GM23338 (cell line): ENCODE data around the gene RSBN1L. TPM values are rescaled to one million over a fixed set of nuclear protein-coding genes. Genes with fewer than 3 reads are reported as not detected.

Source experiments
- ATAC-seq: fragments of 200-7000 bp; cut with Tn5 transposase; 3 replicates; pipeline ENCODE4 v1.9.1; 2020
- DNase-seq: peaks from one replicate; pipeline ENCODE4 v3.0.0-alpha.2; 2015; ENCODE audit warnings: low spot score
- H2AFZ ChIP-seq: fragments of 200-600 bp; sonication (generic); 2 replicates; pipeline ENCODE4 v1.8.0; 2016; ENCODE audit warnings: antibody characterized with exemption, mild to moderate bottlenecking, moderate library complexity
- H3F3A ChIP-seq: fragments of 200-600 bp; sonication (generic); replicated peaks from 2 replicates; pipeline ENCODE4 v1.8.0; 2017; ENCODE audit warnings: antibody characterized with exemption, mixed run types, low read depth
- H3K27ac ChIP-seq: fragments of 200-600 bp; sonication (generic); 2 replicates; pipeline ENCODE4 v1.6.1; 2016; ENCODE audit warnings: low read depth
- H3K27me3 ChIP-seq: fragments of 200-600 bp; sonication (generic); 2 replicates; pipeline ENCODE4 v1.8.0; 2016; ENCODE audit warnings: mild to moderate bottlenecking, mixed run types, moderate library complexity; ENCODE audit not compliant: insufficient read depth
- H3K36me3 ChIP-seq: fragments of 200-600 bp; sonication (generic); 2 replicates; pipeline ENCODE4 v1.8.0; 2016; ENCODE audit warnings: mild to moderate bottlenecking; ENCODE audit not compliant: insufficient read depth
- H3K4me1 ChIP-seq: fragments of 200-600 bp; sonication (generic); 2 replicates; pipeline ENCODE4 v1.8.0; 2016; ENCODE audit warnings: mild to moderate bottlenecking, moderate library complexity; ENCODE audit not compliant: insufficient read depth
- H3K4me2 ChIP-seq: fragments of 200-600 bp; sonication (generic); 2 replicates; pipeline ENCODE4 v1.7.1; 2017; ENCODE audit warnings: mixed run types
- H3K4me3 ChIP-seq: fragments of 200-600 bp; sonication (generic); 2 replicates; pipeline ENCODE4 v1.6.1; 2016; ENCODE audit warnings: mixed run types
- H3K79me2 ChIP-seq: fragments of 200-600 bp; sonication (generic); replicated peaks from 2 replicates; pipeline ENCODE4 v1.8.0; 2017; ENCODE audit warnings: mild to moderate bottlenecking; ENCODE audit not compliant: insufficient read depth
- H3K9me2 ChIP-seq: fragments of 200-600 bp; sonication (generic); 2 replicates; pipeline ENCODE4 v1.8.0; 2017; ENCODE audit not compliant: insufficient read depth
- H4K20me1 ChIP-seq: fragments of 200-600 bp; sonication (generic); replicated peaks from 2 replicates; pipeline ENCODE4 v1.8.0; 2017; ENCODE audit warnings: mild to moderate bottlenecking; ENCODE audit not compliant: insufficient read depth
- H3K27ac Mint-ChIP-seq: 2 replicates; pipeline ENCODE4 v1.8.0; 2020; ENCODE audit warnings: inconsistent platforms, mild to moderate bottlenecking, moderate library complexity, mixed read lengths
- H3K27me3 Mint-ChIP-seq: 3 replicates; pipeline ENCODE4 v1.8.0; 2022; ENCODE audit warnings: low read depth, mild to moderate bottlenecking, moderate library complexity, mixed read lengths, inconsistent platforms; ENCODE audit not compliant: insufficient read depth, poor library complexity
- H3K36me3 Mint-ChIP-seq: 3 replicates; pipeline ENCODE4 v1.8.0; 2021; ENCODE audit warnings: low read depth, mild to moderate bottlenecking, inconsistent platforms, moderate library complexity, mixed read lengths
- H3K4me1 Mint-ChIP-seq: 3 replicates; pipeline ENCODE4 v1.8.0; 2020; ENCODE audit warnings: mild to moderate bottlenecking, inconsistent platforms, mixed read lengths
- H3K4me3 Mint-ChIP-seq: 3 replicates; pipeline ENCODE4 v1.8.0; 2021; ENCODE audit warnings: moderate library complexity, mild to moderate bottlenecking, inconsistent platforms, mixed read lengths
- H3K9me3 Mint-ChIP-seq: 3 replicates; pipeline ENCODE4 v1.8.0; 2020; ENCODE audit warnings: moderate library complexity, mild to moderate bottlenecking, inconsistent platforms, mixed read lengths
- CREB1 ChIP-seq: fragments of 250-450 bp; sonication (Bioruptor Pico); IDR thresholded peaks from 2 replicates; pipeline ENCODE4 v1.5.0; 2020; ENCODE audit warnings: low read depth, mild to moderate bottlenecking, moderate library complexity
- CTCF ChIP-seq, 2 experiments: fragments of 200-600 bp in 1 of 2; sonication (generic) in 1 of 2; conservative IDR thresholded peaks; 2 replicates each; pipeline versions ENCODE4 v1.5.1 to v1.6.1; 2016 to 2017; ENCODE audit warnings: antibody characterized with exemption in 2 of 2, low read depth in 2 of 2, mild to moderate bottlenecking in 2 of 2, moderate library complexity in 1 of 2
- EZH2 ChIP-seq: fragments of 200-600 bp; sonication (generic); IDR thresholded peaks from one replicate; pipeline ENCODE4 v1.8.0; 2017; ENCODE audit warnings: antibody characterized with exemption, mild to moderate bottlenecking, low read depth; ENCODE audit not compliant: unreplicated experiment
- EZH2phosphoT487 ChIP-seq: fragments of 200-600 bp; sonication (generic); IDR thresholded peaks from one replicate; pipeline ENCODE4 v1.8.1; 2018; ENCODE audit warnings: antibody characterized with exemption; ENCODE audit not compliant: unreplicated experiment
- POLR2AphosphoS5 ChIP-seq: IDR thresholded peaks from 2 replicates; pipeline ENCODE4 v1.6.1; 2016; ENCODE audit warnings: antibody characterized with exemption, low read depth
- STAT1 ChIP-seq: IDR thresholded peaks from one replicate; pipeline ENCODE4 v1.6.1; 2016; ENCODE audit warnings: antibody characterized with exemption; ENCODE audit not compliant: unreplicated experiment
- ZNF331 ChIP-seq: fragments of 250-450 bp; sonication (Bioruptor Pico); IDR thresholded peaks from 2 replicates; pipeline ENCODE4 v1.5.0; 2020; ENCODE audit warnings: low read depth, mild to moderate bottlenecking, moderate library complexity
- polyA plus RNA-seq: library from polyadenylated mRNA; unstranded; fragments of >200 nt; fragmentation: Nextera tagmentation; extraction: Ambion mirVana; gene quantifications from 2 replicates; pipeline ENCODE4 v1.2.1, GENCODE V29; 2016
- total RNA-seq: library from RNA; depleted of rRNA; stranded (reverse); fragments of >200 nt; shearing (Covaris generic); gene quantifications from 2 replicates; pipeline ENCODE4 v1.2.3, GENCODE V29; 2014
- TF ChIP-seq, protein P1 (sequence below): fragments of 250-450 bp; sonication (Bioruptor Pico); IDR thresholded peaks from 2 replicates; pipeline ENCODE4 v1.5.0; 2020; ENCODE audit warnings: mild to moderate bottlenecking, moderate library complexity
- TF ChIP-seq, protein P2 (sequence below): IDR thresholded peaks from one replicate; pipeline ENCODE4 v1.6.1; 2018; ENCODE audit warnings: antibody characterized with exemption; ENCODE audit not compliant: unreplicated experiment

RSBN1L gene
- total and polyA plus RNA-seq, 2 experiments from 2014 or later, result 9.7 to 19.7 TPM

DNA sequence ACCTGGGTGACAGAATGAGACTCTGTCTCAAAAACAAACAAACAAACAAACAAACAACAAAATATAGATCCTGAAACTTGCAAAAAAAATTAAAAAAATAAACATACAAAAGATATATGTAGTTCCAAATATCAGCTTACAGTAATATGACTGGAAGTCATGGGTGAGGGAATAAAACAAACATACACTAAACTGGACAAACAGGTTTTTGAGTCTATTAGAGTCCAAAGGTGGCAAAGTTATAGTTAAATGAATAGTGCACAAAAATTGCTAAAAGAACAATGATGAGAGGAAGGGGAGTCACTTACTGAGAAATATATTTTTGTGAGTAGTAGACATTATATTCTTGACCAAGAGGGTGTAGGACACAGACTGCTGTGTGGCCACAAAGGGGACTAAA lies 16.7 kb upstream of the RSBN1L start:
- no peaks in the 10 kb centered on the region for H3K79me2 ChIP-seq
- peaks cover 23% of the 10 kb centered on the region for H3K36me3 Mint-ChIP-seq
- peaks cover 13% of the 10 kb centered on the region for H3K4me1 Mint-ChIP-seq
- ATAC-seq, result no peak
- no peak overlapping the region for H3K4me3 Mint-ChIP-seq
- no peaks in the 10 kb centered on the region for H3K9me2 ChIP-seq
- H3K4me2 ChIP-seq, result no peak overlapping the region
- H2AFZ ChIP-seq, result no peak overlapping the region
- no peaks in the 10 kb centered on the region for H3K9me3 Mint-ChIP-seq
- H3K36me3 ChIP-seq, result no peaks in the 10 kb centered on the region
- no peak overlapping the region for H3K4me3 ChIP-seq
- no peaks in the 10 kb centered on the region for H3F3A ChIP-seq
- H3K27me3 ChIP-seq, result no peaks in the 10 kb centered on the region
- no peaks in the 10 kb centered on the region for H4K20me1 ChIP-seq
- TF ChIP-seq CTCF (conservative IDR thresholded peaks at IDR 0.05; ENCODE audit: low read depth in 2 of 2) (no peak), STAT1 (no peak), EZH2phosphoT487 (no peak), CREB1 (no peak), POLR2AphosphoS5 (no peak), EZH2 (no peak), ZNF331 (CRISPR knock-in tag) (no peak)
- TF ChIP-seq, protein P1, sequence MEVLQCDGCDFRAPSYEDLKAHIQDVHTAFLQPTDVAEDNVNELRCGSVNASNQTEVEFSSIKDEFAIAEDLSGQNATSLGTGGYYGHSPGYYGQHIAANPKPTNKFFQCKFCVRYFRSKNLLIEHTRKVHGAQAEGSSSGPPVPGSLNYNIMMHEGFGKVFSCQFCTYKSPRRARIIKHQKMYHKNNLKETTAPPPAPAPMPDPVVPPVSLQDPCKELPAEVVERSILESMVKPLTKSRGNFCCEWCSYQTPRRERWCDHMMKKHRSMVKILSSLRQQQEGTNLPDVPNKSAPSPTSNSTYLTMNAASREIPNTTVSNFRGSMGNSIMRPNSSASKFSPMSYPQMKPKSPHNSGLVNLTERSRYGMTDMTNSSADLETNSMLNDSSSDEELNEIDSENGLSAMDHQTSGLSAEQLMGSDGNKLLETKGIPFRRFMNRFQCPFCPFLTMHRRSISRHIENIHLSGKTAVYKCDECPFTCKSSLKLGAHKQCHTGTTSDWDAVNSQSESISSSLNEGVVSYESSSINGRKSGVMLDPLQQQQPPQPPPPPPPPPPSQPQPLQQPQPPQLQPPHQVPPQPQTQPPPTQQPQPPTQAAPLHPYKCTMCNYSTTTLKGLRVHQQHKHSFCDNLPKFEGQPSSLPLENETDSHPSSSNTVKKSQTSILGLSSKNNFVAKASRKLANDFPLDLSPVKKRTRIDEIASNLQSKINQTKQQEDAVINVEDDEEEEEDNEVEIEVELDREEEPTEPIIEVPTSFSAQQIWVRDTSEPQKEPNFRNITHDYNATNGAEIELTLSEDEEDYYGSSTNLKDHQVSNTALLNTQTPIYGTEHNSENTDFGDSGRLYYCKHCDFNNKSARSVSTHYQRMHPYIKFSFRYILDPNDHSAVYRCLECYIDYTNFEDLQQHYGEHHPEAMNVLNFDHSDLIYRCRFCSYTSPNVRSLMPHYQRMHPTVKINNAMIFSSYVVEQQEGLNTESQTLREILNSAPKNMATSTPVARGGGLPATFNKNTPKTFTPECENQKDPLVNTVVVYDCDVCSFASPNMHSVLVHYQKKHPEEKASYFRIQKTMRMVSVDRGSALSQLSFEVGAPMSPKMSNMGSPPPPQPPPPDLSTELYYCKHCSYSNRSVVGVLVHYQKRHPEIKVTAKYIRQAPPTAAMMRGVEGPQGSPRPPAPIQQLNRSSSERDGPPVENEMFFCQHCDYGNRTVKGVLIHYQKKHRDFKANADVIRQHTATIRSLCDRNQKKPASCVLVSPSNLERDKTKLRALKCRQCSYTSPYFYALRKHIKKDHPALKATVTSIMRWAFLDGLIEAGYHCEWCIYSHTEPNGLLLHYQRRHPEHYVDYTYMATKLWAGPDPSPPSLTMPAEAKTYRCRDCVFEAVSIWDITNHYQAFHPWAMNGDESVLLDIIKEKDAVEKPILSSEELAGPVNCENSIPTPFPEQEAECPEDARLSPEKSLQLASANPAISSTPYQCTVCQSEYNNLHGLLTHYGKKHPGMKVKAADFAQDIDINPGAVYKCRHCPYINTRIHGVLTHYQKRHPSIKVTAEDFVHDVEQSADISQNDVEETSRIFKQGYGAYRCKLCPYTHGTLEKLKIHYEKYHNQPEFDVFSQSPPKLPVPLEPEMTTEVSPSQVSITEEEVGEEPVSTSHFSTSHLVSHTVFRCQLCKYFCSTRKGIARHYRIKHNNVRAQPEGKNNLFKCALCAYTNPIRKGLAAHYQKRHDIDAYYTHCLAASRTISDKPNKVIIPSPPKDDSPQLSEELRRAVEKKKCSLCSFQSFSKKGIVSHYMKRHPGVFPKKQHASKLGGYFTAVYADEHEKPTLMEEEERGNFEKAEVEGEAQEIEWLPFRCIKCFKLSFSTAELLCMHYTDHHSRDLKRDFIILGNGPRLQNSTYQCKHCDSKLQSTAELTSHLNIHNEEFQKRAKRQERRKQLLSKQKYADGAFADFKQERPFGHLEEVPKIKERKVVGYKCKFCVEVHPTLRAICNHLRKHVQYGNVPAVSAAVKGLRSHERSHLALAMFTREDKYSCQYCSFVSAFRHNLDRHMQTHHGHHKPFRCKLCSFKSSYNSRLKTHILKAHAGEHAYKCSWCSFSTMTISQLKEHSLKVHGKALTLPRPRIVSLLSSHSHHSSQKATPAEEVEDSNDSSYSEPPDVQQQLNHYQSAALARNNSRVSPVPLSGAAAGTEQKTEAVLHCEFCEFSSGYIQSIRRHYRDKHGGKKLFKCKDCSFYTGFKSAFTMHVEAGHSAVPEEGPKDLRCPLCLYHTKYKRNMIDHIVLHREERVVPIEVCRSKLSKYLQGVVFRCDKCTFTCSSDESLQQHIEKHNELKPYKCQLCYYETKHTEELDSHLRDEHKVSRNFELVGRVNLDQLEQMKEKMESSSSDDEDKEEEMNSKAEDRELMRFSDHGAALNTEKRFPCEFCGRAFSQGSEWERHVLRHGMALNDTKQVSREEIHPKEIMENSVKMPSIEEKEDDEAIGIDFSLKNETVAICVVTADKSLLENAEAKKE, result no peak
- TF ChIP-seq, protein P2, sequence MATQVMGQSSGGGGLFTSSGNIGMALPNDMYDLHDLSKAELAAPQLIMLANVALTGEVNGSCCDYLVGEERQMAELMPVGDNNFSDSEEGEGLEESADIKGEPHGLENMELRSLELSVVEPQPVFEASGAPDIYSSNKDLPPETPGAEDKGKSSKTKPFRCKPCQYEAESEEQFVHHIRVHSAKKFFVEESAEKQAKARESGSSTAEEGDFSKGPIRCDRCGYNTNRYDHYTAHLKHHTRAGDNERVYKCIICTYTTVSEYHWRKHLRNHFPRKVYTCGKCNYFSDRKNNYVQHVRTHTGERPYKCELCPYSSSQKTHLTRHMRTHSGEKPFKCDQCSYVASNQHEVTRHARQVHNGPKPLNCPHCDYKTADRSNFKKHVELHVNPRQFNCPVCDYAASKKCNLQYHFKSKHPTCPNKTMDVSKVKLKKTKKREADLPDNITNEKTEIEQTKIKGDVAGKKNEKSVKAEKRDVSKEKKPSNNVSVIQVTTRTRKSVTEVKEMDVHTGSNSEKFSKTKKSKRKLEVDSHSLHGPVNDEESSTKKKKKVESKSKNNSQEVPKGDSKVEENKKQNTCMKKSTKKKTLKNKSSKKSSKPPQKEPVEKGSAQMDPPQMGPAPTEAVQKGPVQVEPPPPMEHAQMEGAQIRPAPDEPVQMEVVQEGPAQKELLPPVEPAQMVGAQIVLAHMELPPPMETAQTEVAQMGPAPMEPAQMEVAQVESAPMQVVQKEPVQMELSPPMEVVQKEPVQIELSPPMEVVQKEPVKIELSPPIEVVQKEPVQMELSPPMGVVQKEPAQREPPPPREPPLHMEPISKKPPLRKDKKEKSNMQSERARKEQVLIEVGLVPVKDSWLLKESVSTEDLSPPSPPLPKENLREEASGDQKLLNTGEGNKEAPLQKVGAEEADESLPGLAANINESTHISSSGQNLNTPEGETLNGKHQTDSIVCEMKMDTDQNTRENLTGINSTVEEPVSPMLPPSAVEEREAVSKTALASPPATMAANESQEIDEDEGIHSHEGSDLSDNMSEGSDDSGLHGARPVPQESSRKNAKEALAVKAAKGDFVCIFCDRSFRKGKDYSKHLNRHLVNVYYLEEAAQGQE, result no peak
- no peak overlapping the region for H3K27ac ChIP-seq
- no peak for DNase-seq
- H3K27me3 Mint-ChIP-seq, result no peaks in the 10 kb centered on the region
- no peak overlapping the region for H3K27ac Mint-ChIP-seq
- peaks cover 4% of the 10 kb centered on the region for H3K4me1 ChIP-seq
